Heart left ventricle (tissue), 13 donors: ENCODE results near the gene NBAS.

Experiments
- POLR2A ChIP-seq, 2 donors: fragments of 450-650 bp; IDR thresholded peaks; one replicate each; pipeline ENCODE4 v1.6.1; 2017; ENCODE audit warnings: antibody characterized with exemption in 2 of 2, mild to moderate bottlenecking in 2 of 2, moderate library complexity in 2 of 2
- TF ChIP-seq, protein P1 (sequence below), 12 donors: fragments of 200-600 bp; sonication (generic) in 4 of 12; IDR thresholded peaks; one replicate each; pipeline versions ENCODE4 v1.5.0 to v1.8.0; 2018 to 2022; ENCODE audit warnings: antibody characterized with exemption in 12 of 12, mild to moderate bottlenecking in 5 of 12
- donor health status: ischemic (EF 13 %, LVEDD 7.1; RV severe dilation, severe dysfunction).
- donor health status: DM: no; HTN: yes; CAD: no.
- donor health status: DM: no; HTN: no; CAD: no.
- donor health status: ischemic (EF 25% LVEDD 6.9; RV normal size, moderate dysfunction).
- donor health status: ischemic (EF 25% LVEDD 5.7; RV mildly dilated, moderate dysfunction).
- donor health status: ischemic (EF 35%, LVEDD 5.7; RV mildly dilated, moderate dysfunction).
- donor health status: nonischemic (EF 11% LVEDD 7.7; RV severe dilation, severe dysfunction).
- donor health status: DM: yes; HTN: yes; CAD: no.
- donor health status: PGD.
- donor health status: ischemic (EF 29% LVEDD 5.4; RV normal size, mild dysfunction).
- donor health status: nonischemic (EF 23%, LVEDD 6.1; RV moderate dilation, normal function).

DNA sequence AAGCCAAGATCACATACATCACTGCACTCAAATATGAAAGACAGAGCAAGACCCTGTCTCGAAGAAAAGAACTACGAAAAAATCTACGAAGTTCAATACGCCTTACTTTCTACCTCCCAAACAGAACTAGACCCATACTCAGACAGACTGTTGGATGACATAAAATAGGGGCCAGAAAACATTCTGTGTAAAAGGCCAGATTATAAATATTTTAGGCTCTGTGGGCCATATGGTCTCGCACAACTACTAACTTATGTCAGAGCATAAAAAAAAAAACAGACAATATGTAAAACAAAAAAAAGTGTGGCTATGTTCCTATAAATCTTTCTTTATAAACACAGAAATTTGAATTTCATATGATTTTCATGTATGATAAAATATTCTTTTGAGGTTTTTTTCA lies 40.8 kb downstream of the NBAS start:
- TF ChIP-seq POLR2A (IDR thresholded peaks at IDR 0.05), result no peak
- TF ChIP-seq, protein P1, sequence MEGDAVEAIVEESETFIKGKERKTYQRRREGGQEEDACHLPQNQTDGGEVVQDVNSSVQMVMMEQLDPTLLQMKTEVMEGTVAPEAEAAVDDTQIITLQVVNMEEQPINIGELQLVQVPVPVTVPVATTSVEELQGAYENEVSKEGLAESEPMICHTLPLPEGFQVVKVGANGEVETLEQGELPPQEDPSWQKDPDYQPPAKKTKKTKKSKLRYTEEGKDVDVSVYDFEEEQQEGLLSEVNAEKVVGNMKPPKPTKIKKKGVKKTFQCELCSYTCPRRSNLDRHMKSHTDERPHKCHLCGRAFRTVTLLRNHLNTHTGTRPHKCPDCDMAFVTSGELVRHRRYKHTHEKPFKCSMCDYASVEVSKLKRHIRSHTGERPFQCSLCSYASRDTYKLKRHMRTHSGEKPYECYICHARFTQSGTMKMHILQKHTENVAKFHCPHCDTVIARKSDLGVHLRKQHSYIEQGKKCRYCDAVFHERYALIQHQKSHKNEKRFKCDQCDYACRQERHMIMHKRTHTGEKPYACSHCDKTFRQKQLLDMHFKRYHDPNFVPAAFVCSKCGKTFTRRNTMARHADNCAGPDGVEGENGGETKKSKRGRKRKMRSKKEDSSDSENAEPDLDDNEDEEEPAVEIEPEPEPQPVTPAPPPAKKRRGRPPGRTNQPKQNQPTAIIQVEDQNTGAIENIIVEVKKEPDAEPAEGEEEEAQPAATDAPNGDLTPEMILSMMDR (IDR thresholded peaks at IDR 0.05), result no peak
